GM10266 (cell line): ENCODE data around the gene PTCH1.

Experiments used
- DNase-seq: peaks from one replicate; pipeline ENCODE4 v3.0.0; 2012; ENCODE audit errors: extremely low spot score
- CTCF ChIP-seq: IDR thresholded peaks from 2 replicates; pipeline ENCODE4 v1.5.1; 2012; ENCODE audit warnings: mild to moderate bottlenecking, low read depth; ENCODE audit not compliant: control insufficient read depth, insufficient read depth; ENCODE audit errors: missing control alignments

PTCH1 gene

GRCh38 chr9:95504053-95504963 lies 12.5 kb downstream of the PTCH1 start:
- no peak for TF ChIP-seq CTCF
- no peak for DNase-seq

- no peak for TF ChIP-seq CTCF
- no peak for DNase-seq
Observed at GRCh38 chr9:95503369-95503768, 13.4 kb downstream of the PTCH1 start.

GRCh38 chr9:95502248-95502647 lies 14.5 kb downstream of the PTCH1 start:
- TF ChIP-seq CTCF = no peak
- no peak for DNase-seq

GRCh38 chr9:95499847-95500246 lies 16.9 kb downstream of the PTCH1 start:
- DNase-seq = no peak
- TF ChIP-seq CTCF = no peak

GRCh38 chr9:95499046-95499676 lies 17.6 kb downstream of the PTCH1 start:
- no peak for TF ChIP-seq CTCF
- DNase-seq = no peak

GRCh38 chr9:95498641-95499040 lies 18.1 kb downstream of the PTCH1 start:
- TF ChIP-seq CTCF = no peak
- DNase-seq = no peak

- TF ChIP-seq CTCF = no peak
- DNase-seq = no peak
Observed at GRCh38 chr9:95497772-95498171, 19.0 kb downstream of the PTCH1 start.
